Hematopoietic multipotent progenitor cell treated with erythropoietin and hydrocortisone succinate and interleukin-3 and kit ligand, for 8 days (in vitro differentiated cells): Measurements from ENCODE around the gene TMOD2.

ENCODE experiments used
- DNase-seq: peaks from one replicate; pipeline ENCODE4 v3.0.0-alpha.2; 2015

Gene TMOD2

GRCh38 chr15:51863131-51863530 lies 111.7 kb downstream of the TMOD2 start:
- DNase-seq, result no peak

- DNase-seq, result no peak
Measured at GRCh38 chr15:51864408-51865056, 113.1 kb downstream of the TMOD2 start.

DNA sequence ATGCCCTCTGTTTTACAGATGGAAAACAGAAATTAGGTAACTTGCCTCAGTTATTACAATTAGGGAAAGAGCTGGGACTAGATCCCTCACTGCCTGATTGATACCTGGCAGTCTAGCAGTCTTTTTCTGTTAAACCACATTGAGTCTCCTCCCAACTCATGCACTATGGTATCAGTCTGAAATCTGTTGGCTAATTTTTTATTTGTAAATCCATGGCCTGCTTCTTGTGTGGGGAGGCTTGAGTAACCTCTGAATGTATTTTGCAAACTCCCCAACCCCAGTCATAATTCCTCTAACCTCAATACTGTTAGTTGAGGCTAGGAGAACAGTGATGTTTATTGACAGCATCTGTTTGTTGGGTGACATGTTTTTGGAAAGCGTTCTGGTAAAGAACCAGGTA lies 113.9 kb downstream of the TMOD2 start:
- DNase-seq, result no peak
